Stomach smooth muscle (tissue), 2 donors: ENCODE measurements around the gene TCF7L1.

Source experiments
- H3K27ac ChIP-seq: one replicate; pipeline ENCODE4 v1.7.0; 2013; ENCODE audit warnings: mild to moderate bottlenecking, low read length, inconsistent platforms
- H3K27me3 ChIP-seq, 2 donors: one replicate each; pipeline ENCODE4 v1.7.0; 2013; ENCODE audit warnings: low read length in 2 of 2; ENCODE audit not compliant: insufficient read depth in 2 of 2, control insufficient read depth in 1 of 2
- H3K36me3 ChIP-seq, 2 donors: one replicate each; pipeline ENCODE4 v1.7.0; 2013; ENCODE audit warnings: low read length in 2 of 2; ENCODE audit not compliant: control insufficient read depth in 2 of 2, insufficient read depth in 2 of 2
- H3K4me1 ChIP-seq: one replicate; pipeline ENCODE4 v1.7.0; 2013; ENCODE audit warnings: low read length; ENCODE audit not compliant: control insufficient read depth, insufficient read depth
- H3K4me3 ChIP-seq, 2 donors: one replicate each; pipeline ENCODE4 v1.7.0; 2013; ENCODE audit warnings: low read length in 2 of 2
- H3K9ac ChIP-seq, 2 donors: one replicate each; pipeline ENCODE4 v1.7.0; 2013; ENCODE audit warnings: low read length in 2 of 2, mild to moderate bottlenecking in 1 of 2
- H3K9me3 ChIP-seq, 2 donors: one replicate each; pipeline ENCODE4 v1.7.0; 2013; ENCODE audit warnings: low read length in 2 of 2; ENCODE audit not compliant: control insufficient read depth in 2 of 2
- donor health status: healthy.
- donor health status: Pancreatic carcinoma.

Gene TCF7L1

DNA sequence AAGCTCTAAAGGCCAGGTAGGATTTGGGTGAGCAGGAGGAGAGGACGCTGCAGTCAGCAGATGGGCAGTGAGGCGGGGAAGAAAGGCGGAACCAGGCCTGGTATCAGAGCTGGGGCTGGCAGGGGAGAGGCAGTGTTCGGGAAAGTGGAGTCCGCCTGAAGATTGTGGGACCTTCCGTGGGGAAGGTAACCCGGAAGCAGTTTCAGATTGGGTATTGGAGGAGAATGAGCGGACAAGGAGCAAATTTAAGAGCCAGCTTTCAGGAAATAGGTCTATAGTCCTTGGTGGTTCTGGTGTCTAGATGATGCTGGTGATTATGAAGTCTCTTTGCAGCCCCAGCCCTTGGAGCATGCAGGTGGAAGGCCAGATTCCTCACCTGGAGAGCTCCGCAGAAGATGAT, 51.0 kb downstream of the TCF7L1 start:
- Histone ChIP-seq H3K36me3 (peaks cover 0 to 4% of the 10 kb centered on the region in 2 donors), H3K4me1 (peaks cover 17% of the 10 kb centered on the region), H3K9ac (no peak overlapping the region), H3K9me3 (no peaks in the 10 kb centered on the region), H3K4me3 (no peak overlapping the region), H3K27me3 (no peaks in the 10 kb centered on the region), H3K27ac (no peak overlapping the region)

- Histone ChIP-seq H3K4me1 (peaks cover 17% of the 10 kb centered on the region), H3K36me3 (peaks cover 0 to 4% of the 10 kb centered on the region in 2 donors), H3K9ac (no peak overlapping the region), H3K27me3 (no peaks in the 10 kb centered on the region), H3K27ac (no peak overlapping the region), H3K4me3 (no peak overlapping the region), H3K9me3 (no peaks in the 10 kb centered on the region)
Measured at GRCh38 chr2:85184990-85185389, 51.8 kb downstream of the TCF7L1 start.

- Histone ChIP-seq H3K27ac (no peak overlapping the region), H3K4me1 (peaks cover 16% of the 10 kb centered on the region)
Measured at GRCh38 chr2:85185431-85185940, 52.3 kb downstream of the TCF7L1 start.

DNA sequence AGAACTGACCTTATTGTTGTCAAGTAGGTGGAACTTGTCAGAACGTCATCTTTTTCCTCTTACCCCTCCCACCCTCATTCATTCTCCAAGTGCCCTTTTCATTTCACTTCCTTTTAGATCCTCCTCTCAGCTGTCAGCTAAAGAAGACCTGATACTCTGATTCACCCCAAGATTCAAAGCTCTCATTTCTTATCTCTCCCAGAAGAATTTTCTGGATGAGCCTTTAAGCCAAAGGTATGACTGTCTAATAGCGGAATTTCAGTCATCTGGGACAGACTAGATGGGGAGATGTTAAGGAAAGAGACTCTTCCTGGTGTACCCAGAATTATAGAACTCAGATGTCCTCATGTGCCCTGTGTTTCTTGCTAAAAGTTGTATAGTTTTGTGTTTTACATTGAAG, 53.9 kb downstream of the TCF7L1 start:
- Histone ChIP-seq H3K27ac (no peak overlapping the region), H3K4me1 (peaks cover 6% of the 10 kb centered on the region), H3K9me3 (no peaks in the 10 kb centered on the region), H3K9ac (no peak overlapping the region), H3K27me3 (no peaks in the 10 kb centered on the region), H3K4me3 (no peak overlapping the region), H3K36me3 (peaks cover 0 to 4% of the 10 kb centered on the region in 2 donors)

More at GRCh38 chr2:85185431-85185940, 52.3 kb downstream of the TCF7L1 start:
- H3K27me3 ChIP-seq: no peaks in the 10 kb centered on the region
- H3K36me3 ChIP-seq: peaks cover 0 to 4% of the 10 kb centered on the region in 2 donors
- H3K4me3 ChIP-seq: no peak overlapping the region
- H3K9ac ChIP-seq: no peak overlapping the region
- no peaks in the 10 kb centered on the region for H3K9me3 ChIP-seq

- peaks cover 0 to 4% of the 10 kb centered on the region in 2 donors for H3K36me3 ChIP-seq
- no peak overlapping the region for H3K27ac ChIP-seq
- H3K4me1 ChIP-seq: peaks cover 6% of the 10 kb centered on the region
- no peaks in the 10 kb centered on the region for H3K27me3 ChIP-seq
- H3K9ac ChIP-seq: no peak overlapping the region
- no peak overlapping the region for H3K4me3 ChIP-seq
- H3K9me3 ChIP-seq: no peaks in the 10 kb centered on the region
Measured at GRCh38 chr2:85188852-85189251, 55.7 kb downstream of the TCF7L1 start.

- Histone ChIP-seq H3K4me3 (no peak overlapping the region), H3K9me3 (no peaks in the 10 kb centered on the region), H3K4me1 (peaks cover 5% of the 10 kb centered on the region), H3K36me3 (no peaks in the 10 kb centered on the region), H3K9ac (no peak overlapping the region), H3K27me3 (no peaks in the 10 kb centered on the region), H3K27ac (no peak overlapping the region)
Measured at GRCh38 chr2:85189606-85190270, 56.5 kb downstream of the TCF7L1 start.

DNA sequence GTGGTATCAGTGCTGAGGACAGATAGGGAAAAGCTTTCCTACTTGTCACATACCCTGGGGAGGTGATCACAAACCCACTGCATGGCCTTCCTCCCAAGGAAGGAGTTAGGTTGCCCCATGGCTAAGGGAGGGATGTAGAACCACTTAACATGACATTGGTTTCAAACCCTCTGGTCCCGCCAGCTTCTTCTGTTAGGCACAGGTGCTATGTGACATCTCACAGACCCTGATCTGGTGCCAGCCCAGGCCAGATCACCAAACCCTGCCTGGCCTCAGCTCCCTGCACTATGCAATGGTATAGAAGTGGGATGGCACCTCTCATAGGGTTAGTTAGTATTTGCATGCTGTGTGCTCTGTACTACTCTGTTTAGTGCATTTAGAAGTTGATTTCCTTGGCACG, 58.0 kb downstream of the TCF7L1 start:
- Histone ChIP-seq H3K9ac (no peak overlapping the region), H3K36me3 (peaks cover 0 to 2% of the 10 kb centered on the region in 2 donors), H3K4me1 (peaks cover 7% of the 10 kb centered on the region), H3K27me3 (no peaks in the 10 kb centered on the region), H3K9me3 (no peaks in the 10 kb centered on the region), H3K4me3 (no peak overlapping the region), H3K27ac (no peak overlapping the region)

- H3K4me1 ChIP-seq: peaks cover 4% of the 10 kb centered on the region
- no peak overlapping the region for H3K27ac ChIP-seq
- peaks cover 0 to 2% of the 10 kb centered on the region in 2 donors for H3K36me3 ChIP-seq
- H3K9ac ChIP-seq: no peak overlapping the region
- no peak overlapping the region for H3K4me3 ChIP-seq
- no peaks in the 10 kb centered on the region for H3K27me3 ChIP-seq
- no peaks in the 10 kb centered on the region for H3K9me3 ChIP-seq
Measured at GRCh38 chr2:85194780-85195480, 61.7 kb downstream of the TCF7L1 start.

DNA sequence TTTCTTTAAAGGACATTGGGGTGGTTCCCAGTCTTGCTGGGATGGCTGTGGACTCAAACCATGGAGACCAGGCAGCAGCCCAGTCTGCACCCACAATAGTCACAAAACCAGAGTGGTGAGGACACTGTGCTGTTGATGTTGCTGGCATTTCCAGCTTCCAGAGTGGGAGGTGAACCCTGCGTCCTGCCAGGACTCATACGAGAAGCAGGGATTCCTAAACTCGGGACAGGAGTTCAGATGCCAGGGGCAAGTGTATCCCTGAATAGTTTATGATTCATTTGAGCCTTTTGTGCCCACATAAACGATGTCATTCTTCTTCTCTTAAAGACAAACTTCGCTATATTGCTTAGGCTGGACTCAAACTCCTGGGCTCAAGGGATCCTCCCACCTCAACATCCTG, 62.8 kb downstream of the TCF7L1 start:
- Histone ChIP-seq H3K4me1 (peaks cover 4% of the 10 kb centered on the region), H3K27me3 (no peaks in the 10 kb centered on the region), H3K4me3 (no peak overlapping the region), H3K27ac (no peak overlapping the region), H3K9me3 (no peaks in the 10 kb centered on the region), H3K36me3 (peaks cover 0 to 2% of the 10 kb centered on the region in 2 donors), H3K9ac (no peak overlapping the region)

DNA sequence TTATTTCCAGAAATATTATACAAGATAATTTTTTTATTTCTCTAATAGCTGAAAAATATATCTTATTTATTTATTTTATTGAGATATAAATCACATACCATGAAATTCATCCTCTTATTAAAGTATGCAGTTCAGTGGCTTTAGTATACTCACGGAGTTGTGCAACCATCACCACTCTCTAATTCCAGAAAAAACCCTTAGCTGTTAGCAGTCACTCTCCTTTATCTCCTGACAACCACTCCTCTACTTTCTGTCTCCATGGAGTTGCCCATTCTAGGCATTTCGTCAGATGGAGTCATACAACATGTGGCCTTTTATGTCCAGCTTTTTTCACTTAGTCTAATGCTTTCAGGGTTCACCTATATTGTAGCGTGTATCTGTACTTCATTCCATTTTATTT, 66.5 kb downstream of the TCF7L1 start:
- peaks cover 4% of the 10 kb centered on the region for H3K4me1 ChIP-seq
- H3K27me3 ChIP-seq: no peaks in the 10 kb centered on the region
- no peaks in the 10 kb centered on the region for H3K9me3 ChIP-seq
- no peak overlapping the region for H3K27ac ChIP-seq
- H3K4me3 ChIP-seq: no peak overlapping the region
- peaks cover 0 to 2% of the 10 kb centered on the region in 2 donors for H3K36me3 ChIP-seq
- no peak overlapping the region for H3K9ac ChIP-seq

- no peak overlapping the region for H3K27ac ChIP-seq
- no peak overlapping the region for H3K4me3 ChIP-seq
- H3K9me3 ChIP-seq: no peaks in the 10 kb centered on the region
- H3K9ac ChIP-seq: no peak overlapping the region
- no peaks in the 10 kb centered on the region for H3K27me3 ChIP-seq
- no peaks in the 10 kb centered on the region for H3K36me3 ChIP-seq
- peaks cover 24% of the 10 kb centered on the region for H3K4me1 ChIP-seq
Measured at GRCh38 chr2:85209887-85210286, 76.7 kb downstream of the TCF7L1 start.
